Stimulated activated CD8-positive, alpha-beta memory T cell treated with anti-CD3 and anti-CD28 coated beads, Interleukin-4, amount 100 ng/mL, for 48 hours (primary cell): ENCODE data around the gene AAK1.
"Not testable (repeated sequence)": the region's sequence is repeated elsewhere in the genome, so short reads cannot be mapped to it uniquely, and the experiment has no call there.

Source experiments
- DNase-seq: peaks from one replicate; pipeline ENCODE4 v3.0.0-alpha.2; 2020

The AAK1 gene

DNA sequence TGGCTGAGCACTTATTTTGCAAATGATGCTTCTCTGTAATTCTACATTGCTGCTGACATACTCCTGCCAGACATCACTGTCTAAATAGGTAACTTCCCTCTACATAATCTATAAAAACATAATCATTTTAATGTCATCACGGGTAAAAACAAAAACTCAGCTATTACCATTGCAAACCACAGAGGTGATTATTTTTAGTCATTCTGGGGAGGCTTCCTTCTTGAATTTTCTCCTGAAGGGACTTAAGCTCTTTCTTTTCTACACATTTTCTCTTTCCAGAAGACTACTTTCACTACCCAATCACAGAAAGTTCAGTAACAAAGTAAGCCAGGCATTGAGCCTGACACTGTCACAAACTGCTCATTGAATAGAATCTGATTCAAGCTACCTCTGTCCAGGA is 165.9 kb downstream of the AAK1 start:
- no peak for DNase-seq

GRCh38 chr2:69474688-69475087 is 168.9 kb downstream of the AAK1 start:
- no peak for DNase-seq

- no peak for DNase-seq
Observed at GRCh38 chr2:69471793-69472192, 171.7 kb downstream of the AAK1 start.

GRCh38 chr2:69470911-69471310 is 172.6 kb downstream of the AAK1 start:
- DNase-seq, result no peak

- no peak for DNase-seq
Observed at GRCh38 chr2:69469784-69470183, 173.8 kb downstream of the AAK1 start.

GRCh38 chr2:69469375-69469774 is 174.2 kb downstream of the AAK1 start:
- DNase-seq, result no peak

- no peak for DNase-seq
Observed at GRCh38 chr2:69466728-69467127, 176.8 kb downstream of the AAK1 start.

DNA sequence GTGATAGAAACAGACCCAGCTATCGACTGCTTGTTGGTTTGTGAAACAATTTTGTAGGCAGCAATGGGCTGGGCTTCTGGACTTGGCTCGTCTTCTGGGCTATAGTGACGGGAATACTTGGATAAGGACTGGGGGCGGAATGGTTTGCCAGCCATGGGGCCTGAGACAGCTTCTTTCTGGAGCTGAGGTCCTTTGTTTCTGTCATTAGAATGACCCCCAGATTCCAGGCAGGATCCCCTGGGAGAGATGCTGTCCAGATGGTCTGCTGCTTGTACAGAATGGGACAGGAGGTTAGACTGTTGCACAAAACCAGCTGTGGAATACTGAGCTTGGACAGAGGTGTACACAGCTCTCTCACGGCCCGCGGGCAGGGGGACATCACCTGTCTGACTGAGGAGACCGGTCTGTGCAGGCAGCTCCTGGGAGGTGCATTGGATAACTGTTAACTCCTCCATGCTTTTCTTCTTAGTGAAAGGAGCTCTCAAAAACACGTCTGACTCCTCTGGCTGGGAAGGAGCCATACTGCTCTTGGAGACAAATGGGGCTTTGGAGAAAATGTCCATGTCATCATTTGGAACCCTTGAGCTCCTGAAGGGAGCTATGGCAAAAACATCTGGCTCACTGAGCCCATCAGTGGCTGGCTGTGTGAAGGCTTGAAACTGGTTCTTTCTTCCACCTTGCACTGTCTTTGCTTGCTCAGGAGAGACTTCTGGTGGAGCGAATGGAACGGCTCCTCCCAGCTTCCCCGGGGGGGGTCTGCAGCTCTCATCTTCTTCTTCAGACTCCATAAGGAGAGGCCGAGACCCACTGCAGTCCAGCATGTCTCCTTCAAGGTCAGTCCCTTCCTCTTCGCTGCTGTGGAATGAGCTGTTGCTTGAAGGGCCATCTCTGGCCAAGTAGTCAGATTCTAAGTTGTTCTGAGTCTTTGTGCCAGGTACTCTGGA is 177.8 kb downstream of the AAK1 start:
- DNase-seq, result no peak

- no peak for DNase-seq
Observed at GRCh38 chr2:69464575-69464974, 179.0 kb downstream of the AAK1 start.

- DNase-seq, result no peak
Observed at GRCh38 chr2:69462780-69463179, 180.8 kb downstream of the AAK1 start.

DNA sequence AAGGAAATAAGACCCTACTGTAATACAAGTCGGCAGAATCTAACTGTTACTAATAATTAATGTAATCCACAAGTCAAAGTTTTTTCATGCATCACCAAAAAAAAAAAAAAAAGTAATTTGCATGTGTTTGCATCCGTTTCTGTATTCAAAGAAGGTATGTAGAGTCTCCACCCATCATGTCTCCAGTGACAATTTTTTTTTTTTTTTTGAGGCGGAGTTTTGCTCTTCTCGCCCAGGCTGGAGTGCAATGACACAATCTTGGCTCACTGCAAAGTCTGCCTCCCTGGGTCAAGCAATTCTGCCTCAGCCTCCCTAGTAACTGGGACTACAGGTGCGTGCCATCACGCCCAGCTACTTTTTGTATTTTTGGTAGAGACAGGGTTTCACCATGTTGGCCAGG is 182.1 kb downstream of the AAK1 start:
- DNase-seq, result no peak

DNA sequence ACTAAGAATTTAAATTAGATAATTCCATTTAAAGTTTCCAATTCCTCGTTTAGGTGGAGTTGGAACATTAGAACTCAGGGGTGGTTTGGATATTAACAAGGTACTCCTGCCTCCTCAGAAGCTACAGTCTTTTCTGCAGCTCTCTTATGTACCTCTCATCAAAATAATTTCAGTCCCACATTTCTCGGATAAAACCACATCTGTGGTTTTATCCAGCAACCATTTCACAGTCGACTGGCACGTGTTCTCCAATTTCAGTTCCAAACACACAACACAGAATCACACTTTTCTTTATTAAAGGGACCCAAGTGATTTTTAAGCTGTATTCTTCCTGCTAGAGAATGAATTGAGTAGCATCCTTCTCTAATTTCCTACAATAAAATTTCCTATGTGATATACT is 183.6 kb downstream of the AAK1 start:
- no peak for DNase-seq

GRCh38 chr2:69456950-69457445 is 186.5 kb downstream of the AAK1 start:
- no peak for DNase-seq

DNA sequence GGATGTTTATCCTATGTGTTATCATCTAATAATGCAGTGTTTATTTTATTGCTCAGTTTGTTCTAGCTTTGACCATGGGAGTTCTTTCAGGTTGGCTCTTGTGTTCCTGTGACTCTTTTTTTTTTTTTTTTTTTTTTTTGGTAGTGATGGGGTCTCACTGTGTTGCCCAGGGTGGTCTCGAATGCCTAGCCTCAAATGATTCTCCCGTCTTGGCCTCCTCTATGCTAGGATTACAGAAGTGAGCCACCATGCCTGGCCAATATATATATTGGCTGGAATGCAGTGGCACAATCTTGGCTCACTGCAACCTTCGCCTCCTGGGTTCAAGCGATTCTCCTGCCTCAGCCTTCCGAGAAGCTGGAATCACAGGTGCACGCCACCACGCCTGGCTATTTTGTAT is 187.4 kb downstream of the AAK1 start:
- DNase-seq, result no peak

- no peak for DNase-seq
Observed at GRCh38 chr2:69454976-69455375, 188.6 kb downstream of the AAK1 start.

GRCh38 chr2:69453475-69454129 is 189.9 kb downstream of the AAK1 start:
- no peak for DNase-seq

DNA sequence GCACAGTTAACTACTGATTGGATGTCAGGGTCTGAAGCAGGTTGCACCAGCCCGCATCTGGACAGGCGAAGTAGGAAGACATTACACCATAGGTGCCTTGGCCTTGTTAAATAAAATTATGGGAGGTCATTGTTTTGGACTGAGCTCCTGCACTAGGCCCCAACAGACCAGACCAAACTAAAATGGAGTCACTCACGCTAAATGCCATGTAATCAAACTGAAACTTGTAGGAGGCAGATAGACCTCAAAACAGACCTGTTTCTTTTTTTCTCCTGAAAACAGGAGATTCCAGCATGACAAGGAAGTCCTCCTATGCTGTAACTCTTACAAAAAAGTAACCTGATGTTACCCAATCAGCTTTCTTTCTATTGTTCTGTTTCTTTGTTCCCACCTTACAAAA is 190.9 kb downstream of the AAK1 start:
- no peak for DNase-seq

- no peak for DNase-seq
Observed at GRCh38 chr2:69450735-69451416, 192.7 kb downstream of the AAK1 start.

GRCh38 chr2:69449906-69450305 is 193.6 kb downstream of the AAK1 start:
- no peak for DNase-seq

- not testable (repeated sequence) for DNase-seq
Observed at GRCh38 chr2:69443673-69444072, 199.9 kb downstream of the AAK1 start.

DNA sequence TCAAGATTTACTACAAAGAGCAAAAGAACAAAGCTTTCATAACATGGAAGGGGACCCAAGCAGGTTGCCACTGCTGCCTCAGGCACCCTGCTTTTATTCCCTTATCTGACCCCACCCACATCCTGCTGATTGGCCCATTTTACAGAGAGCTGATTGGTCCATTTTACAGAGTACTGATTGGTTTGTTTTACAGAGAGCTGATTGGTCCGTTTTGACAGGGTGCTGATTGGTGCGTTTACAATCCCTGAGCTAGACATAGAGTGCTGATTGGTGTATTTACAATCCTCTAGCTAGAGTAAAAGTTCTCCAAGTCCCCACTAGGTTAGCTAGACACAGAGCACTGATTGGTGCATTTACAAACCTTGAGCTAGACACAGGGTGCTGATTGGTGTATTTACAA is 204.0 kb downstream of the AAK1 start:
- not testable (repeated sequence) for DNase-seq

DNA sequence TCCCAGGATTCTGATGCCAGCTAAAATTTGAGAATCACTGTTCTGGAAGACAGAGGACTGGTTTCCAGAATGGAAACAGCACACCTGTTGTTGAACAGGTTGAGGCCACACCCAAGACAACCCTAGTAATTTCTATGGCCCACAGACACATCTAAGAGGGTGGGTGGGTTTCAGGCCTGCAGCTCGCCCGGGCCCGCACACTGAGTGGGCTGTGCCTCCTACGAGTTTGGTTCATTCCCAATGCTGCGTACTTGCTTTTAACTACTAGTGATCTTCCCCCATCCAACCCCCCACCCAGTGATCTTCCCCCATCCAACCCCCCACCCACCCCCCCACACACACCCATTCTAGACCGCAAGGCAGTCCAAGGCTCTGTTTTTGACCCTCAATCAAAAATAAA is 205.0 kb downstream of the AAK1 start:
- no peak for DNase-seq

- DNase-seq, result no peak
Observed at GRCh38 chr2:69437751-69438154, 205.8 kb downstream of the AAK1 start.
